Osteocyte (in vitro differentiated cells): ENCODE data around the gene KSR1. TPM values are rescaled to one million over a fixed set of nuclear protein-coding genes. Genes with fewer than 3 reads are reported as not detected.

Experiments
- DNase-seq: peaks from one replicate; pipeline ENCODE4 v3.0.0; 2021; ENCODE audit warnings: mixed read lengths; ENCODE audit not compliant: unreplicated experiment; ENCODE audit errors: extremely low spot score
- H3K27ac Mint-ChIP-seq: one replicate; pipeline ENCODE4 v1.8.0; 2021; ENCODE audit warnings: mild to moderate bottlenecking, mixed read lengths; ENCODE audit not compliant: unreplicated experiment
- H3K27me3 Mint-ChIP-seq: one replicate; pipeline ENCODE4 v1.8.0; 2021; ENCODE audit warnings: mixed read lengths; ENCODE audit not compliant: unreplicated experiment
- H3K36me3 Mint-ChIP-seq: one replicate; pipeline ENCODE4 v1.8.0; 2021; ENCODE audit warnings: mixed read lengths; ENCODE audit not compliant: unreplicated experiment
- H3K4me1 Mint-ChIP-seq: one replicate; pipeline ENCODE4 v1.8.0; 2021; ENCODE audit warnings: mixed read lengths; ENCODE audit not compliant: unreplicated experiment
- H3K4me3 Mint-ChIP-seq: one replicate; pipeline ENCODE4 v1.8.0; 2021; ENCODE audit warnings: mild to moderate bottlenecking, moderate library complexity, mixed read lengths; ENCODE audit not compliant: unreplicated experiment
- H3K9me3 Mint-ChIP-seq: one replicate; pipeline ENCODE4 v1.8.0; 2021; ENCODE audit warnings: mixed read lengths; ENCODE audit not compliant: unreplicated experiment
- total RNA-seq: library from RNA; stranded (reverse); gene quantifications from 2 replicates; pipeline ENCODE4 v1.2.1, GENCODE V29; 2021
- TF ChIP-seq, protein P1 (sequence below): fragments of 200-600 bp; sonication (generic); IDR thresholded peaks from 2 replicates; pipeline ENCODE4 v1.5.0; 2021; ENCODE audit warnings: antibody characterized with exemption, mild to moderate bottlenecking, moderate library complexity

The KSR1 gene
- total RNA-seq, 1 donor from 2014 or later = 63.4 TPM

DNA sequence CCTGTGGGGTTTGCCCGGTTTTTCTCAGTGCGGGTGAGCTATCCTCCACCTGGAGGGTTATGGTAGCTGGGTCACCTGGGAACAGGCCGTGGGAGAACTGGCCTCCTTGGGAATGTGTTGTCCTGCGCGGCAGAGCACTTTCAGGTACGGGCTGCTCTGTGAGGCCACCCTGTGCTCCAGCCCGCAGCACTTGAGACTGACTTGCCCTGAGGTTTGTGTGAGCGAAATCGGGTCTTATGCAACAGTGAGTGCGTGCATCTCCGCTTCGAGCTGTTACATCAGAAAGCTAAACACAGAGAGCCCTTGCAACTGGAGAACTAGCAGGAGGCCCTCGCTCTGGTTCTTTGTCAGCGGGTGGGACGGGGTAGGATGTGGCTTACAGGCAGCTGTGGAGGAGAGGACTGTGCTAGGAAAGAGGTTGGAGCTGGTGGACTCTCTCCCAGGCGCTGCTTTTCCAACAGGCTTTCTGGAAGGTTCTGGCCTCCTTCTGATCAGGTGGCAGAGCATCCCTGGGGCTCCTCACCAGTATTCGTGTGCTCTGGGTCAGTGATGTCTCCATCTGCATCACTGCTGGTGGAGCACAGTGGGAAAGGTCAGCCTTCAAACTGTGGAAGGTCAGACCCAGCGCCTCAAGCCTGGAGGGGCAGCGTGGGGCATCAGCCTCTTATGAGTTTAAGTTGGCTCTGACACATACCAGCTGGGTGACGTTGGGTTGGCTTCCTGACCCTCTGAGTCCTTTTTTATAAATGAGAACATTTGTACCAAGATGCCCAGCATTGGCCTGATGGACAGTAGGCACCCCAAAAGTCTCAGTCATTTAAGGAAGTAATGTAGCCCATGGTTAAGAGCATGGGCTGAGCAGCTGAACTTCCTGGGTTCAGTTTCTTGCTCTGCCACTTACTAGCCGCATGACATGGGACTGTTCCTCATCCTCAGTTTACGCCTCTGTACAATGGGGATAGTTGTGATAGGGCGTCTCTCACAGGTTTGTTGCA is 76.3 kb downstream of the KSR1 start:
- H3K27ac Mint-ChIP-seq = peak overlapping the region; percentile 88
- H3K4me3 Mint-ChIP-seq = no peak overlapping the region
- TF ChIP-seq, protein P1, sequence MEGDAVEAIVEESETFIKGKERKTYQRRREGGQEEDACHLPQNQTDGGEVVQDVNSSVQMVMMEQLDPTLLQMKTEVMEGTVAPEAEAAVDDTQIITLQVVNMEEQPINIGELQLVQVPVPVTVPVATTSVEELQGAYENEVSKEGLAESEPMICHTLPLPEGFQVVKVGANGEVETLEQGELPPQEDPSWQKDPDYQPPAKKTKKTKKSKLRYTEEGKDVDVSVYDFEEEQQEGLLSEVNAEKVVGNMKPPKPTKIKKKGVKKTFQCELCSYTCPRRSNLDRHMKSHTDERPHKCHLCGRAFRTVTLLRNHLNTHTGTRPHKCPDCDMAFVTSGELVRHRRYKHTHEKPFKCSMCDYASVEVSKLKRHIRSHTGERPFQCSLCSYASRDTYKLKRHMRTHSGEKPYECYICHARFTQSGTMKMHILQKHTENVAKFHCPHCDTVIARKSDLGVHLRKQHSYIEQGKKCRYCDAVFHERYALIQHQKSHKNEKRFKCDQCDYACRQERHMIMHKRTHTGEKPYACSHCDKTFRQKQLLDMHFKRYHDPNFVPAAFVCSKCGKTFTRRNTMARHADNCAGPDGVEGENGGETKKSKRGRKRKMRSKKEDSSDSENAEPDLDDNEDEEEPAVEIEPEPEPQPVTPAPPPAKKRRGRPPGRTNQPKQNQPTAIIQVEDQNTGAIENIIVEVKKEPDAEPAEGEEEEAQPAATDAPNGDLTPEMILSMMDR = no peak
- peaks cover 86% of the 10 kb centered on the region for H3K4me1 Mint-ChIP-seq
- no peaks in the 10 kb centered on the region for H3K27me3 Mint-ChIP-seq
- DNase-seq = no peak
- no peaks in the 10 kb centered on the region for H3K36me3 Mint-ChIP-seq
- no peaks in the 10 kb centered on the region for H3K9me3 Mint-ChIP-seq

DNA sequence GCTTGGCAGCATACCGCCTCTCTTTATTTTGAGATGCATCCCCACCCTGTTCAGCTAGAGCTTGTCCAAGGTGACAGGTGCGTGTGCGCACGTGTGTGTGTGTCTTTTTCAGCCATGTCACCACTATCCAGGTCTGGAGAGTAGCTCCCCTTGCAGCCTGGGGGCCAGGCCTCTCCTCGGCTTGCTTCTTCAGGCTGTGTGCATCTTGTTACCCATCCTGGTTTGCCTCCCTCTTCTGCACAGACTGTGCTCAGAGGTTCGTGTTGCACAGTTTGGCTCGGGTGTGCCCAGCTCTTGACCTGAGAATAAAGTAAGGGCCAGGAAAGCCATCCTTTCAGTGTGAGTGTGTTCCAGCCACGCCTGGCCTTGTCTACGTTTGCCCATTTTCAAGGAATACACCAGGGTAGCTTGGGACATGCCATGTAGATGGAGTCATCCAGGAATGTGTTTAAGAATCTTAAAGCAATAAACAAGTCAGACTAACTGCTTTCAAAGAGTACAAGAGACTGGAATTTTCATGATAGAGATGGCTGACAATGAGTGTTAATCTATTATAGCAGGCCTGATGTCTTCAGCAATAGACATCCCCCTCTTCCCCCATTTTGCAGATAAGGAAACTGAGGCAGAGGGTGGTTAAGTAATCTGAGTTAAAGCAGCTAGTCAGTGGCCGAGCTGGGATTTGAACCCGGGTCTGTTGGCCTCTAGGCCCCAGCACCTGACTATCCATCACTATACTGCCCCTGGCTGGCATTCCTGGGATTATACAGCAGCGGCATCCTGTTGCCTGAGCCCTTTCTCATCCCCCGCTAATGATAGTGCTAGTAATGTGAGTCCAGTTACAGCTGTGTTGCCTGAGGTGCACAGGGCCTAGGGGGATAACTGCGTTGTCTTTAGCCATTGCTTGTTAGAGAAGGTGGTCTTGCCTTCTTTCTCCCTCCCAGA is 77.9 kb downstream of the KSR1 start:
- H3K4me1 Mint-ChIP-seq = peaks cover 74% of the 10 kb centered on the region
- H3K27me3 Mint-ChIP-seq = no peaks in the 10 kb centered on the region
- H3K36me3 Mint-ChIP-seq = no peaks in the 10 kb centered on the region
- H3K27ac Mint-ChIP-seq = peak overlapping the region; percentile 60
- no peak for DNase-seq
- TF ChIP-seq, protein P1 = peak; percentile 38
- H3K4me3 Mint-ChIP-seq = no peak overlapping the region
- no peaks in the 10 kb centered on the region for H3K9me3 Mint-ChIP-seq

GRCh38 chr17:27535178-27535928 is 79.1 kb downstream of the KSR1 start:
- Mint-ChIP-seq H3K27ac (peak overlapping the region; percentile 48), H3K27me3 (no peaks in the 10 kb centered on the region), H3K4me3 (no peak overlapping the region), H3K36me3 (no peaks in the 10 kb centered on the region), H3K9me3 (no peaks in the 10 kb centered on the region), H3K4me1 (peaks cover 73% of the 10 kb centered on the region)
- no peak for DNase-seq
- TF ChIP-seq, protein P1 = no peak

DNA sequence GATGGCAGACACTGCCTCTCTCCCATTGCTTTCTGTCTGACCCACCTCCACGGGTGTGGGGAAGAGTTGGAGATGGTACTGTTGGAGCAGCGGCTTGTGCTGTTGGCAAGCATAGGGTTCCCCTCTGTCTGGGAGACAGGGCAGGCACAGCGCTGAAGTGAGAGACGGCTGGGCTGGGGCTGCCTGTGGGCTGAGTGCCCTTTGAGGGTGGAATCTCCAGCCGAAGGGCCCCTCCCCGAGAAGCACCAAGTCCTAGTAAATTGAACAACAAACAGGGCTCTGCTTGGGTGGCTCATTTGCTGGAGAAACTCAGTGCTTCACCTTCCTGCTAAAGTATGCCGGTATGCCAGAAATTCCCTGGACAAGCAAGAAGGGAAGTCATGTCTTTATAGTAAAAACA is 79.7 kb downstream of the KSR1 start:
- Mint-ChIP-seq H3K4me3 (no peak overlapping the region), H3K9me3 (no peaks in the 10 kb centered on the region), H3K27me3 (no peaks in the 10 kb centered on the region), H3K4me1 (peaks cover 73% of the 10 kb centered on the region), H3K36me3 (no peaks in the 10 kb centered on the region), H3K27ac (peak overlapping the region; percentile 48)
- DNase-seq = no peak
- TF ChIP-seq, protein P1 = no peak
